ENCODE data around the gene TLR10.
"Not testable (repeated sequence)": the region's sequence is repeated elsewhere in the genome, so short reads cannot be mapped to it uniquely, and the experiment has no call there.

The TLR10 gene

GRCh38 chr4:38811297-38811696, 28.5 kb upstream of the TLR10 start:
- no peak overlapping the region for H3K9ac ChIP-seq (ENCODE audit: low read length)
- no peaks in the 10 kb centered on the region for H3K4me1 ChIP-seq (ENCODE audit: control insufficient read depth in 1 of 2, insufficient read depth in 2 of 2, low read length in 2 of 2)
- no peak overlapping the region for H2BK12ac ChIP-seq (ENCODE audit: low read length)
- no peak overlapping the region for H3K23ac ChIP-seq (ENCODE audit: low read length)
- H3K18ac ChIP-seq (ENCODE audit: low read length): no peak overlapping the region
- WGBS (ENCODE audit: extremely low coverage, insufficient coverage, insufficient read length): no CpG with 5 or more reads among the region's 6 CpGs
- H3K79me1 ChIP-seq (ENCODE audit: low read length): no peaks in the 10 kb centered on the region
- H4K91ac ChIP-seq (ENCODE audit: low read depth, low read length): no peak overlapping the region
- no peak overlapping the region for H3K14ac ChIP-seq (ENCODE audit: low read length)
- H3K4me2 ChIP-seq (ENCODE audit: low read length): no peak overlapping the region
- no peak overlapping the region for H3K4me3 ChIP-seq (ENCODE audit: low read depth, low read length)
- DNase-seq: no peak
- H3K36me3 ChIP-seq (ENCODE audit: control insufficient read depth in 1 of 2, insufficient read depth in 2 of 2, low read length in 2 of 2): no peaks in the 10 kb centered on the region
- peaks cover 2% of the 10 kb centered on the region for H3K27me3 ChIP-seq (ENCODE audit: insufficient read depth, low read length)
- H4K8ac ChIP-seq (ENCODE audit: low read depth, low read length): no peak overlapping the region
- H2BK5ac ChIP-seq (ENCODE audit: low read depth, low read length, poor library complexity): no peak overlapping the region
- H3K9me3 ChIP-seq (ENCODE audit: insufficient read depth, low read depth, low read length): peaks cover 5% of the 10 kb centered on the region
- H2AK5ac ChIP-seq (ENCODE audit: low read length): no peak overlapping the region
- no peaks in the 10 kb centered on the region for H3K79me2 ChIP-seq (ENCODE audit: control insufficient read depth, insufficient read depth, low read length, poor library complexity)
- H2AFZ ChIP-seq (ENCODE audit: insufficient read depth, low read length, poor library complexity): no peak overlapping the region
- H3K4ac ChIP-seq (ENCODE audit: low read depth, low read length): no peak overlapping the region
- no peak overlapping the region for H3K27ac ChIP-seq (ENCODE audit: low read depth, low read length)
- H2BK120ac ChIP-seq (ENCODE audit: insufficient read depth, low read length, poor library complexity): no peak overlapping the region
- no peak overlapping the region for H4K12ac ChIP-seq (ENCODE audit: low read depth, low read length)

- not testable (repeated sequence) for DNase-seq; H3K27ac ChIP-seq (ENCODE audit: low read depth, low read length); H3K4me3 ChIP-seq (ENCODE audit: low read depth, low read length); H3K9me3 ChIP-seq (ENCODE audit: insufficient read depth, low read depth, low read length); H3K79me1 ChIP-seq (ENCODE audit: low read length); H3K18ac ChIP-seq (ENCODE audit: low read length); H3K23ac ChIP-seq (ENCODE audit: low read length); H4K8ac ChIP-seq (ENCODE audit: low read depth, low read length); H2AK5ac ChIP-seq (ENCODE audit: low read length); H4K91ac ChIP-seq (ENCODE audit: low read depth, low read length); H2BK12ac ChIP-seq (ENCODE audit: low read length); H3K4me2 ChIP-seq (ENCODE audit: low read length); H3K27me3 ChIP-seq (ENCODE audit: insufficient read depth, low read length); H3K9ac ChIP-seq (ENCODE audit: low read length); H2BK120ac ChIP-seq (ENCODE audit: insufficient read depth, low read length, poor library complexity); H4K12ac ChIP-seq (ENCODE audit: low read depth, low read length); H2BK5ac ChIP-seq (ENCODE audit: low read depth, low read length, poor library complexity); H2AFZ ChIP-seq (ENCODE audit: insufficient read depth, low read length, poor library complexity); H3K4ac ChIP-seq (ENCODE audit: low read depth, low read length); H3K79me2 ChIP-seq (ENCODE audit: control insufficient read depth, insufficient read depth, low read length, poor library complexity); H3K14ac ChIP-seq (ENCODE audit: low read length); H3K4me1 ChIP-seq (ENCODE audit: control insufficient read depth in 1 of 2, insufficient read depth in 2 of 2, low read length in 2 of 2); H3K36me3 ChIP-seq (ENCODE audit: control insufficient read depth in 1 of 2, insufficient read depth in 2 of 2, low read length in 2 of 2)
- no CpG with 5 or more reads among the region's 29 CpGs for WGBS (ENCODE audit: extremely low coverage, insufficient coverage, insufficient read length)
These were observed 24.7 kb upstream of the TLR10 start for GRCh38 chr4:38807462-38807861.

- H2BK120ac ChIP-seq (ENCODE audit: insufficient read depth, low read length, poor library complexity); H3K79me2 ChIP-seq (ENCODE audit: control insufficient read depth, insufficient read depth, low read length, poor library complexity); H3K9me3 ChIP-seq (ENCODE audit: insufficient read depth, low read depth, low read length); H4K12ac ChIP-seq (ENCODE audit: low read depth, low read length); H2AFZ ChIP-seq (ENCODE audit: insufficient read depth, low read length, poor library complexity); H4K8ac ChIP-seq (ENCODE audit: low read depth, low read length); H3K4ac ChIP-seq (ENCODE audit: low read depth, low read length); H3K4me3 ChIP-seq (ENCODE audit: low read depth, low read length); H2BK5ac ChIP-seq (ENCODE audit: low read depth, low read length, poor library complexity); DNase-seq; H3K23ac ChIP-seq (ENCODE audit: low read length); H3K4me1 ChIP-seq (ENCODE audit: control insufficient read depth in 1 of 2, insufficient read depth in 2 of 2, low read length in 2 of 2); H3K36me3 ChIP-seq (ENCODE audit: control insufficient read depth in 1 of 2, insufficient read depth in 2 of 2, low read length in 2 of 2); H3K79me1 ChIP-seq (ENCODE audit: low read length); H3K27me3 ChIP-seq (ENCODE audit: insufficient read depth, low read length); H3K9ac ChIP-seq (ENCODE audit: low read length); H3K14ac ChIP-seq (ENCODE audit: low read length); H2BK12ac ChIP-seq (ENCODE audit: low read length); H3K27ac ChIP-seq (ENCODE audit: low read depth, low read length); H3K18ac ChIP-seq (ENCODE audit: low read length); H2AK5ac ChIP-seq (ENCODE audit: low read length); H3K4me2 ChIP-seq (ENCODE audit: low read length); H4K91ac ChIP-seq (ENCODE audit: low read depth, low read length): not testable (repeated sequence)
- 100% methylated on average over 2 of the region's 9 CpGs for WGBS (ENCODE audit: extremely low coverage, insufficient coverage, insufficient read length)
These were observed 23.5 kb upstream of the TLR10 start for GRCh38 chr4:38806251-38806650.

GRCh38 chr4:38805530-38806145, 22.8 kb upstream of the TLR10 start:
- no peaks in the 10 kb centered on the region for H3K79me1 ChIP-seq (ENCODE audit: low read length)
- no peak overlapping the region for H4K12ac ChIP-seq (ENCODE audit: low read depth, low read length)
- WGBS (ENCODE audit: extremely low coverage, insufficient coverage, insufficient read length): no CpG with 5 or more reads among the region's 5 CpGs
- no peaks in the 10 kb centered on the region for H3K27me3 ChIP-seq (ENCODE audit: insufficient read depth, low read length)
- no peak overlapping the region for H3K18ac ChIP-seq (ENCODE audit: low read length)
- no peak overlapping the region for H3K27ac ChIP-seq (ENCODE audit: low read depth, low read length)
- H3K9ac ChIP-seq (ENCODE audit: low read length): no peak overlapping the region
- H3K4ac ChIP-seq (ENCODE audit: low read depth, low read length): no peak overlapping the region
- no peak overlapping the region for H2BK5ac ChIP-seq (ENCODE audit: low read depth, low read length, poor library complexity)
- H3K9me3 ChIP-seq (ENCODE audit: insufficient read depth, low read depth, low read length): peaks cover 8% of the 10 kb centered on the region
- H2BK120ac ChIP-seq (ENCODE audit: insufficient read depth, low read length, poor library complexity): no peak overlapping the region
- no peak overlapping the region for H4K91ac ChIP-seq (ENCODE audit: low read depth, low read length)
- no peak overlapping the region for H2BK12ac ChIP-seq (ENCODE audit: low read length)
- no peak overlapping the region for H3K14ac ChIP-seq (ENCODE audit: low read length)
- H3K36me3 ChIP-seq (ENCODE audit: control insufficient read depth in 1 of 2, insufficient read depth in 2 of 2, low read length in 2 of 2): peaks cover 0 to 3% of the 10 kb centered on the region in 2 experiments
- H3K4me3 ChIP-seq (ENCODE audit: low read depth, low read length): no peak overlapping the region
- no peak overlapping the region for H3K23ac ChIP-seq (ENCODE audit: low read length)
- no peak overlapping the region for H2AFZ ChIP-seq (ENCODE audit: insufficient read depth, low read length, poor library complexity)
- H3K4me2 ChIP-seq (ENCODE audit: low read length): no peak overlapping the region
- H4K8ac ChIP-seq (ENCODE audit: low read depth, low read length): no peak overlapping the region
- H2AK5ac ChIP-seq (ENCODE audit: low read length): no peak overlapping the region
- no peaks in the 10 kb centered on the region for H3K79me2 ChIP-seq (ENCODE audit: control insufficient read depth, insufficient read depth, low read length, poor library complexity)
- peak in 1 of 2 donors; percentile 20 for DNase-seq
- no peaks in the 10 kb centered on the region for H3K4me1 ChIP-seq (ENCODE audit: control insufficient read depth in 1 of 2, insufficient read depth in 2 of 2, low read length in 2 of 2)
